Colonic mucosa (tissue), 4 donors: ENCODE measurements around the gene CALN1. TPM values are rescaled to one million over a fixed set of nuclear protein-coding genes. Genes with fewer than 3 reads are reported as not detected.

Experiments used
- DNase-seq: peaks from one replicate; pipeline ENCODE4 v3.0.0-alpha.2; 2020
- H3K27ac ChIP-seq: fragments of 200-600 bp; one replicate; pipeline ENCODE4 v1.8.0; 2021
- H3K27me3 ChIP-seq: fragments of 200-600 bp; one replicate; pipeline ENCODE4 v1.8.0; 2021
- H3K36me3 ChIP-seq: fragments of 200-600 bp; one replicate; pipeline ENCODE4 v1.8.0; 2021
- H3K4me1 ChIP-seq: fragments of 200-600 bp; one replicate; pipeline ENCODE4 v1.8.0; 2021; ENCODE audit warnings: mild to moderate bottlenecking
- H3K4me3 ChIP-seq: fragments of 200-600 bp; one replicate; pipeline ENCODE4 v1.8.0; 2021
- H3K9ac ChIP-seq, 2 donors: one replicate each; pipeline ENCODE4 v1.7.0; 2013; ENCODE audit warnings: control low read depth in 2 of 2, low read depth in 2 of 2, low read length in 2 of 2
- H3K9me3 ChIP-seq: fragments of 200-600 bp; one replicate; pipeline ENCODE4 v1.8.0; 2021
- intact Hi-C: fragments of 100-400 bp; cut with DNase I; formaldehyde crosslinking; loops from one replicate; pipeline ENCODE4 v1.14.1; 2022
- total RNA-seq, 2 donors: library from RNA; stranded (reverse); fragmentation: NEBNext Ultra II Directional in 1 of 2; extraction: Animal tissue kit (Norgen Biotek cat#: 25700) in 1 of 2; gene quantifications; one replicate each; pipeline ENCODE4 v1.2.1, GENCODE V29; 2021
- TF ChIP-seq, protein P1 (sequence below): fragments of 200-600 bp; IDR thresholded peaks from one replicate; pipeline ENCODE4 v1.8.0; 2022; ENCODE audit warnings: antibody characterized with exemption, mild to moderate bottlenecking
- donor health status: healthy.
- donor health status: DM: no; HTN: no; CAD: no.
- donor health status: DM: no; HTN: no; CAD: no.

CALN1 gene
- total RNA-seq, 2 donors from 2014 or later = 0.37 TPM; not detected in 1

DNA sequence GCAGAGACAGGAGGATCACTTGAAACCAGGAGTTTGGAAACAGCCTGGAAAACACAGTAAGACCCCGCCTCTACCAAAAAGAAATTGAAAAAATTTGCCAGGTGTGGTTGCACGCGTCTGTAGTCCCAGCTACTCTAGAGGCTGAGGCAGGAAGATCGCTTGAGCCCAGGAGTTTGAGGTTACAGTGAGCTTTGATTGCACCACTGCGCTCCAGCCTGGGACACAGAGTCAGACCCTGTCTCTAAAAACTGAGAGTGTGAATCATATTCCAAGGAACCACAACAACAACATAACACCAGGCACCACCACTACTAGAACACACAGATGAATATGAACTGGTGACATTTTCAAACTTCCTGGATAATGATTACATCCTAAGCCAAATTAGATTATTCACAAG is 324.2 kb downstream of the CALN1 start:
- no peaks in the 10 kb centered on the region for H3K9me3 ChIP-seq
- intact Hi-C loops = no loop called here
- no peak overlapping the region for H3K4me3 ChIP-seq
- no peaks in the 10 kb centered on the region for H3K27me3 ChIP-seq
- TF ChIP-seq, protein P1, sequence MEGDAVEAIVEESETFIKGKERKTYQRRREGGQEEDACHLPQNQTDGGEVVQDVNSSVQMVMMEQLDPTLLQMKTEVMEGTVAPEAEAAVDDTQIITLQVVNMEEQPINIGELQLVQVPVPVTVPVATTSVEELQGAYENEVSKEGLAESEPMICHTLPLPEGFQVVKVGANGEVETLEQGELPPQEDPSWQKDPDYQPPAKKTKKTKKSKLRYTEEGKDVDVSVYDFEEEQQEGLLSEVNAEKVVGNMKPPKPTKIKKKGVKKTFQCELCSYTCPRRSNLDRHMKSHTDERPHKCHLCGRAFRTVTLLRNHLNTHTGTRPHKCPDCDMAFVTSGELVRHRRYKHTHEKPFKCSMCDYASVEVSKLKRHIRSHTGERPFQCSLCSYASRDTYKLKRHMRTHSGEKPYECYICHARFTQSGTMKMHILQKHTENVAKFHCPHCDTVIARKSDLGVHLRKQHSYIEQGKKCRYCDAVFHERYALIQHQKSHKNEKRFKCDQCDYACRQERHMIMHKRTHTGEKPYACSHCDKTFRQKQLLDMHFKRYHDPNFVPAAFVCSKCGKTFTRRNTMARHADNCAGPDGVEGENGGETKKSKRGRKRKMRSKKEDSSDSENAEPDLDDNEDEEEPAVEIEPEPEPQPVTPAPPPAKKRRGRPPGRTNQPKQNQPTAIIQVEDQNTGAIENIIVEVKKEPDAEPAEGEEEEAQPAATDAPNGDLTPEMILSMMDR = no peak
- no peak overlapping the region for H3K9ac ChIP-seq
- DNase-seq = no peak
- no peaks in the 10 kb centered on the region for H3K4me1 ChIP-seq
- no peaks in the 10 kb centered on the region for H3K36me3 ChIP-seq
- no peak overlapping the region for H3K27ac ChIP-seq

GRCh38 chr7:72080865-72081510 is 331.1 kb downstream of the CALN1 start:
- H3K27me3 ChIP-seq = no peaks in the 10 kb centered on the region
- TF ChIP-seq, protein P1 = no peak
- H3K4me1 ChIP-seq = no peaks in the 10 kb centered on the region
- no peak overlapping the region for H3K27ac ChIP-seq
- no peak for DNase-seq
- H3K36me3 ChIP-seq = no peaks in the 10 kb centered on the region
- no peak overlapping the region for H3K4me3 ChIP-seq
- intact Hi-C loops = no loop called here
- no peak overlapping the region for H3K9ac ChIP-seq
- H3K9me3 ChIP-seq = no peaks in the 10 kb centered on the region

DNA sequence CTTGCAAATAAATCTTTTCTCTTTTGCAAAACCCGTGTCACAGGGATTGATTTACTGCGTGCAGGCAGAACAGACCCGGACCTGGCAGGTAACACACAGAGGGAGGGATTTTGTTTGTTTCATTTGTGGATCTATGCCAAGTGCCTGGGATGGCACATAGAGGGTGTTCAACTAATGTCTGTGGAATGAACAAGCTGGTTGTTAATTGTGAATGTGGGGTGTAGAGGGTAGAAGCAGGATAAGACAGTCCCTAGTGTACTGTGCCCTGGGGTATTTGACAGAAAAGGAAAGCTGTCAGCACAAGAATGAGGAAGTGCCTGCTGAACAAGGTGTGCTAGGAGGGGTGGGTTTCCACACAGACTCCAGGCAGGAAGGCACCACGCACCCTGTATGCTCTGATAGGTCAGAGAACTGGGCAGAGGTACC is 331.8 kb downstream of the CALN1 start:
- no peak overlapping the region for H3K9ac ChIP-seq
- H3K27ac ChIP-seq = no peak overlapping the region
- no peaks in the 10 kb centered on the region for H3K4me1 ChIP-seq
- no peak for DNase-seq
- no peaks in the 10 kb centered on the region for H3K9me3 ChIP-seq
- TF ChIP-seq, protein P1 = no peak
- no peak overlapping the region for H3K4me3 ChIP-seq
- H3K27me3 ChIP-seq = no peaks in the 10 kb centered on the region
- intact Hi-C loops = no loop called here
- H3K36me3 ChIP-seq = no peaks in the 10 kb centered on the region

- Histone ChIP-seq H3K4me3 (no peak overlapping the region), H3K9me3 (no peaks in the 10 kb centered on the region), H3K36me3 (no peaks in the 10 kb centered on the region), H3K9ac (no peak overlapping the region), H3K27ac (no peak overlapping the region), H3K4me1 (no peaks in the 10 kb centered on the region), H3K27me3 (no peaks in the 10 kb centered on the region)
- no peak for DNase-seq
- intact Hi-C loops = no loop called here
- TF ChIP-seq, protein P1 = no peak
Observed at GRCh38 chr7:72078856-72079255, 333.3 kb downstream of the CALN1 start.

- H3K4me3 ChIP-seq = no peak overlapping the region
- H3K27me3 ChIP-seq = no peaks in the 10 kb centered on the region
- H3K4me1 ChIP-seq = no peaks in the 10 kb centered on the region
- H3K9ac ChIP-seq = no peak overlapping the region
- TF ChIP-seq, protein P1 = no peak
- no peak overlapping the region for H3K27ac ChIP-seq
- DNase-seq = no peak
- no peaks in the 10 kb centered on the region for H3K9me3 ChIP-seq
- H3K36me3 ChIP-seq = no peaks in the 10 kb centered on the region
- intact Hi-C loops = no loop called here
Observed at GRCh38 chr7:72078301-72078700, 333.8 kb downstream of the CALN1 start.
